ENCODE data around the gene EHF.
"Not testable (repeated sequence)": the region's sequence is repeated elsewhere in the genome, so short reads cannot be mapped to it uniquely, and the experiment has no call there.

EHF gene

GRCh38 chr11:34668583-34669053 lies 47.7 kb downstream of the EHF start:
- no peak for DNase-seq (ENCODE audit: low read depth)

- DNase-seq (ENCODE audit: low read depth): no peak
Measured at GRCh38 chr11:34669458-34669857, 48.6 kb downstream of the EHF start.

- no peak for DNase-seq (ENCODE audit: low read depth)
Measured at GRCh38 chr11:34671117-34671516, 50.2 kb downstream of the EHF start.

- DNase-seq (ENCODE audit: low read depth): no peak
Measured at GRCh38 chr11:34671946-34672345, 51.1 kb downstream of the EHF start.

- no peak for DNase-seq (ENCODE audit: low read depth)
Measured at GRCh38 chr11:34674038-34674437, 53.1 kb downstream of the EHF start.

- DNase-seq (ENCODE audit: low read depth): no peak
Measured at GRCh38 chr11:34676227-34676626, 55.3 kb downstream of the EHF start.

- DNase-seq (ENCODE audit: low read depth): peak; percentile 68
Measured at GRCh38 chr11:34679681-34680080, 58.8 kb downstream of the EHF start.

GRCh38 chr11:34680206-34680605 lies 59.3 kb downstream of the EHF start:
- DNase-seq (ENCODE audit: low read depth): no peak

- DNase-seq (ENCODE audit: low read depth): peak; percentile 60
Measured at GRCh38 chr11:34680918-34681586, 60.2 kb downstream of the EHF start.

GRCh38 chr11:34682825-34683224 lies 61.9 kb downstream of the EHF start:
- no peak for DNase-seq (ENCODE audit: low read depth)

- peak; percentile 22 for DNase-seq (ENCODE audit: low read depth)
Measured at GRCh38 chr11:34683396-34683795, 62.5 kb downstream of the EHF start.

- DNase-seq (ENCODE audit: low read depth): no peak
Measured at GRCh38 chr11:34685864-34686263, 65.0 kb downstream of the EHF start.

- not testable (repeated sequence) for DNase-seq (ENCODE audit: low read depth)
Measured at GRCh38 chr11:34692299-34692698, 71.4 kb downstream of the EHF start.

GRCh38 chr11:34696862-34697261 lies 76.0 kb downstream of the EHF start:
- no peak for DNase-seq (ENCODE audit: low read depth)

- no peak for DNase-seq (ENCODE audit: low read depth)
Measured at GRCh38 chr11:34706709-34707461, 86.0 kb downstream of the EHF start.

- DNase-seq (ENCODE audit: low read depth): no peak
Measured at GRCh38 chr11:34707462-34707840, 86.6 kb downstream of the EHF start.
